ENCODE results near the gene DNAI2. TPM values are rescaled to one million over a fixed set of nuclear protein-coding genes. Genes with fewer than 3 reads are reported as not detected.

The DNAI2 gene
- total and polyA plus RNA-seq, 9 of the 15 experiments (the other 6 are each of a cell fraction or from before 2014, with no cell fraction given): not detected

DNA sequence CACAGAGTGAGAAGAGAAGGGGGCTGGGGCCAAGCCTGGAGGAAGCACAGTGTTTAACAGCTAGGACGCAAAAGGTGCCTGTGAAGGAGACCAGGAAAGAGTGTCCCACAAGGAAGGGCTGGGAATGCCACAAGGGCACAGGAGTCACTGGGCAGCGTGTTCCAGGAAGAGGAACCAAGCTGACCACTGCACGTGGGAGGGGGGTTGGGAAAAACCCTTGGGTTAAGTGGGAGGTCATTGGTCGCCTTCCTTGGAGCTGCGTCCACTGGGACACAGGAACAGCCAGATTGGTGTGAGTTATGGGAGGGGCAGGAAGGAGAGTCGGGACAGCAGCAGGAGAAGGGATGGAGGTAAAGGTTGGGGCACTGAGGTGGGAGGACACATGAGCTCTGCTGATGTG is 47.8 kb upstream of the DNAI2 start:
- no peaks in the 10 kb centered on the region for H3K9me3 ChIP-seq (replicated peaks; ENCODE audit: control insufficient read depth, insufficient read depth, low read depth, low read length)
- no peak overlapping the region for H3K4me2 ChIP-seq (ENCODE audit: insufficient read depth, low read length)
- no peak overlapping the region for H3K27ac ChIP-seq (ENCODE audit: extremely low read depth, low read depth, low read length)
- BruUV-seq (replicated peaks): no TSS peak
- H3K9ac ChIP-seq (ENCODE audit: insufficient read depth in 1 of 2, low read depth in 2 of 2, low read length in 2 of 2): no peak overlapping the region
- peaks cover 5 to 12% of the 10 kb centered on the region in 2 experiments; a peak in 4 of 5 replicates for H3K4me1 ChIP-seq (replicated peaks in 1 of 2; ENCODE audit: control insufficient read depth in 2 of 2, insufficient read depth in 2 of 2, low read length in 2 of 2)
- ATAC-seq (no peak), FAIRE-seq (no peak), DNase-seq (ENCODE audit: extremely low read depth in 1 of 4, low spot score in 3 of 4) (no peak)
- no peaks in the 10 kb centered on the region for H3K36me3 ChIP-seq (ENCODE audit: control insufficient read depth, insufficient read depth, low read length)
- TF ChIP-seq, protein P1, sequence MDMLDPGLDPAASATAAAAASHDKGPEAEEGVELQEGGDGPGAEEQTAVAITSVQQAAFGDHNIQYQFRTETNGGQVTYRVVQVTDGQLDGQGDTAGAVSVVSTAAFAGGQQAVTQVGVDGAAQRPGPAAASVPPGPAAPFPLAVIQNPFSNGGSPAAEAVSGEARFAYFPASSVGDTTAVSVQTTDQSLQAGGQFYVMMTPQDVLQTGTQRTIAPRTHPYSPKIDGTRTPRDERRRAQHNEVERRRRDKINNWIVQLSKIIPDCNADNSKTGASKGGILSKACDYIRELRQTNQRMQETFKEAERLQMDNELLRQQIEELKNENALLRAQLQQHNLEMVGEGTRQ (CRISPR knock-in tag; IDR thresholded peaks at IDR 0.05): no peak
- TF ChIP-seq NFATC3 (IDR thresholded peaks at IDR 0.05) (no peak), ERF (CRISPR knock-in tag; IDR thresholded peaks at IDR 0.05) (no peak), GABPB1 (CRISPR knock-in tag; IDR thresholded peaks at IDR 0.05) (no peak), HDAC2 (IDR thresholded peaks at IDR 0.05) (no peak), KDM1A (IDR thresholded peaks at IDR 0.05) (no peak)
- TF ChIP-seq, protein P2, sequence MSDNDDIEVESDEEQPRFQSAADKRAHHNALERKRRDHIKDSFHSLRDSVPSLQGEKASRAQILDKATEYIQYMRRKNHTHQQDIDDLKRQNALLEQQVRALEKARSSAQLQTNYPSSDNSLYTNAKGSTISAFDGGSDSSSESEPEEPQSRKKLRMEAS (CRISPR knock-in tag; IDR thresholded peaks at IDR 0.05): 0 out of 2 replicates have a peak, but pooled peaks have one; percentile 19
- TF ChIP-seq, protein P3, sequence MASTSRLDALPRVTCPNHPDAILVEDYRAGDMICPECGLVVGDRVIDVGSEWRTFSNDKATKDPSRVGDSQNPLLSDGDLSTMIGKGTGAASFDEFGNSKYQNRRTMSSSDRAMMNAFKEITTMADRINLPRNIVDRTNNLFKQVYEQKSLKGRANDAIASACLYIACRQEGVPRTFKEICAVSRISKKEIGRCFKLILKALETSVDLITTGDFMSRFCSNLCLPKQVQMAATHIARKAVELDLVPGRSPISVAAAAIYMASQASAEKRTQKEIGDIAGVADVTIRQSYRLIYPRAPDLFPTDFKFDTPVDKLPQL (IDR thresholded peaks at IDR 0.05; ENCODE audit: extremely low read depth, insufficient read length): no peak
- TF ChIP-seq, protein P4, sequence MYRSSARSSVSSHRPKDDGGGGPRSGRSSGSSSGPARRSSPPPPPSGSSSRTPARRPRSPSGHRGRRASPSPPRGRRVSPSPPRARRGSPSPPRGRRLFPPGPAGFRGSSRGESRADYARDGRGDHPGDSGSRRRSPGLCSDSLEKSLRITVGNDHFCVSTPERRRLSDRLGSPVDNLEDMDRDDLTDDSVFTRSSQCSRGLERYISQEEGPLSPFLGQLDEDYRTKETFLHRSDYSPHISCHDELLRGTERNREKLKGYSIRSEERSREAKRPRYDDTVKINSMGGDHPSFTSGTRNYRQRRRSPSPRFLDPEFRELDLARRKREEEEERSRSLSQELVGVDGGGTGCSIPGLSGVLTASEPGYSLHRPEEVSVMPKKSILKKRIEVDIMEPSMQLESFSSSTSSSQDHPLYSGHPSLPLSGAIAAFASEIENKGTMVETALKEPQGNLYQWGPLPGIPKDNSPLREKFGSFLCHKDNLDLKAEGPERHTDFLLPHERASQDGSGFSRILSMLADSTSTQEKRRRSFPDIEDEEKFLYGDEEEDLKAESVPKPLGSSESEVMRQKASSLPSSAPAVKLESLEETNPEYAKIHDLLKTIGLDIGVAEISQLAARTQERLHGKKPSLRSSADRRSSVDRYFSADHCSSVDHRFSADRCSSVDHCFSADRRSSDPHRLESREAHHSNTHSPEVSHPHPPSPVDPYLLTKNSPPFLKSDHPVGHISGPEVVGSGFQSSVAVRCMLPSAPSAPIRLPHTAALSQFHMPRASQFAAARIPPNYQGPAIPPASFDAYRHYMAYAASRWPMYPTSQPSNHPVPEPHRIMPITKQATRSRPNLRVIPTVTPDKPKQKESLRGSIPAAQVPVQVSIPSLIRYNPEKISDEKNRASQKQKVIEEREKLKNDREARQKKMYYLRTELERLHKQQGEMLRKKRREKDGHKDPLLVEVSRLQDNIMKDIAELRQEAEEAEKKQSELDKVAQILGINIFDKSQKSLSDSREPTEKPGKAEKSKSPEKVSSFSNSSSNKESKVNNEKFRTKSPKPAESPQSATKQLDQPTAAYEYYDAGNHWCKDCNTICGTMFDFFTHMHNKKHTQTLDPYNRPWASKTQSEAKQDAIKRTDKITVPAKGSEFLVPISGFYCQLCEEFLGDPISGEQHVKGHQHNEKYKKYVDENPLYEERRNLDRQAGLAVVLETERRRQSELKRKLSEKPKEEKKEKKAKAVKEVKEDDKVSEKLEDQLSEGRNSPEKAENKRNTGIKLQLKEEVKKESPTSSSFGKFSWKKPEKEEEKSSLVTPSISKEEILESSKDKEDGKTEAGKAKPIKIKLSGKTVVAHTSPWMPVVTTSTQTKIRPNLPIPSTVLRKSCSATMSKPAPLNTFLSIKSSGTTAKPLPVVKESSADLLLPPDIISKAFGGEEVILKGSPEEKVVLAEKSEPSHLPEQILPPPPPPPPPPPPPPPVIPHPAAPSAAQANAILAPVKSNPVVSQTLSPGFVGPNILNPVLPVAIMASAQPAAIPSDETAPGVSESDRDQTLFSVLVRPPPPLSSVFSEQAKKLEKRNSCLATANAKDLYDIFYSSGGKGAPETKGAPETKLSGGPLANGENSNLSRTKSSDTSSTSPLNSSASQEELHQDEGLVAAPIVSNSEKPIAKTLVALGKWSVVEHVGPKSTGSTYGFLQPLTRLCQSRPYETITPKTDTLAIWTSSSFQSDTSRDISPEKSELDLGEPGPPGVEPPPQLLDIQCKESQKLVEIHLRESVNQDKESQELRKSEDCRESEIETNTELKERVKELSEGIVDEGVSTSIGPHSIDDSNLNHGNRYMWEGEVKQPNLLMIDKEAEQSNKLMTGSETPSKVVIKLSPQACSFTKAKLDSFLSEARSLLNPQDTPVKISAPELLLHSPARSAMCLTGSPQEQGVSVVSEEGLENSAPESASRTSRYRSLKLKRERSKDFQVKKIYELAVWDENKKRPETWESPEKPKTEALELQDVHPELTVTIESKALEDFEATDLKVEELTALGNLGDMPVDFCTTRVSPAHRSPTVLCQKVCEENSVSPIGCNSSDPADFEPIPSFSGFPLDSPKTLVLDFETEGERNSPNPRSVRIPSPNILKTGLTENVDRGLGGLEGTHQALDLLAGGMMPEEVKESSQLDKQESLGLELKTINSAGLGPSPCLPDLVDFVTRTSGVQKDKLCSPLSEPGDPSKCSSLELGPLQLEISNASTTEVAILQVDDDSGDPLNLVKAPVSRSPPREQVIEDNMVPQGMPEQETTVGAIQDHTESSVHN (IDR thresholded peaks at IDR 0.05; ENCODE audit: borderline replicate concordance in 1 of 2, low read depth in 1 of 2): no peak
- ChIA-PET CTCF (ENCODE audit: low intra/inter-chr PET ratio) (no interaction called here), POLR2A (interaction anchor here (0.5 to 1.8 kb wide), 3 partner anchors 9 to 647 kb away, joined by 4 to 5 read pairs (median 5); partner anchors contain the start of gene TTYH2)
- 32% methylated on average over 6 of the region's 6 CpGs for WGBS (ENCODE audit: insufficient coverage, low coverage, missing lambda C conversion rate)
- intact Hi-C loops (cut with micrococcal nuclease): no loop called here
- no peak overlapping the region for H2AFZ ChIP-seq (ENCODE audit: low read depth, low read length)
- no peak overlapping the region for H3K4me3 ChIP-seq
- 0 out of 2 replicates have a peak, but pooled peaks cover 3% of the 10 kb centered on the region for H4K20me1 ChIP-seq (replicated peaks; ENCODE audit: control insufficient read depth, insufficient read depth, low read length)
- peaks cover 0 to 12% of the 10 kb centered on the region in 2 experiments; a peak in 3 of 5 replicates for H3K27me3 ChIP-seq (ENCODE audit: control insufficient read depth in 2 of 2, insufficient read depth in 2 of 2, low read length in 2 of 2)
- no peaks in the 10 kb centered on the region for H3K9me1 ChIP-seq (ENCODE audit: control insufficient read depth, insufficient read depth, low read length)
- H3K79me2 ChIP-seq (ENCODE audit: control insufficient read depth, insufficient read depth, low read length): no peaks in the 10 kb centered on the region
- in situ Hi-C loops (cut with MboI): no loop called here

Measured in K562 (cell line).